M059J (cell line): ENCODE data around the gene TCAP. TPM values are rescaled to one million over a fixed set of nuclear protein-coding genes. Genes with fewer than 3 reads are reported as not detected.

ENCODE experiments used
- DNase-seq: peaks from one replicate; pipeline ENCODE4 v3.0.0-alpha.2; 2012; ENCODE audit warnings: low read depth
- total RNA-seq: library from RNA; depleted of rRNA; stranded (reverse); fragments of >200 nt; shearing (Covaris generic); gene quantifications from 2 replicates; pipeline ENCODE4 v1.2.3, GENCODE V29; 2014

The TCAP gene
- total RNA-seq, 1 experiment from 2014 or later = not detected

GRCh38 chr17:39648616-39649366 is 16.4 kb upstream of the TCAP start:
- no peak for DNase-seq

- no peak for DNase-seq
Observed at GRCh38 chr17:39650121-39650579, 15.0 kb upstream of the TCAP start.

- DNase-seq = no peak
Observed at GRCh38 chr17:39651923-39652586, 13.1 kb upstream of the TCAP start.

DNA sequence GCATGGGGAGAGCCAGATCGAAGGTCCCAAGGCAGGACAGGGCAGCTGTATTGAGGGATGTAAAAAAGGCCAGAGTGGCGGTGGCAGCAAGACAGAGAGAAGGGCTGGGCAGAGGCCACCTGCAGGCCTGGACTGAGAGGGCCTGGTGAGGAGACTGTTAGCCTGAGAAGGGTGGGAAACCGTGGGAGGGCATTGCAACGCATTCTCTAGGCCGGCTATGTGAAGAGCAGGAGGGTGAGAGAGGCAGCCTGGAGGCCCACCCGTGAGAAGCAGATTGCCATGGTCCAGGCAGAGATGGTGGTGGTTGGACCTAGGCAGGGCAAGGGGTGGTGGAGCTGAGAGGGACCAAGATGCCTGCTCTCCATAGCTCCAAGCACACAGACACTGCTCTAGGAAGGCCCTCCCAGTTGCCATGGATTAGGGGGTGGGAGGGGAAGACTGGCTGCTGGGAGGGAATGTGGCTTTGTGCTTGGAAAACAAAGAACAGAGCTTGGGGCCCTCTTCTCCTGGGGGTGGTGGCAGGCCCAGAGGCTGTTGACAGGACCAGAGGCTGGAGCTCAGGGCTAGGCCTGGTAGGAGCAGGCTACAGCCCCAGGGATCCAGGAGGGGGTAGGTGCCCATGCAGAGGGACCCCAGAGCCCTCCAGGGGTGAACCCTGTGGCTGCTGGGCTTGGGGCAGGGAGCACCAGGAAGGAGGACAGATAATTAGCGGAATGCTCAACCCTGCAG is 12.4 kb upstream of the TCAP start:
- no peak for DNase-seq

- DNase-seq = no peak
Observed at GRCh38 chr17:39653316-39653661, 11.9 kb upstream of the TCAP start.

- no peak for DNase-seq
Observed at GRCh38 chr17:39653662-39654331, 11.4 kb upstream of the TCAP start.

GRCh38 chr17:39655105-39655504 is 10.0 kb upstream of the TCAP start:
- no peak for DNase-seq

DNA sequence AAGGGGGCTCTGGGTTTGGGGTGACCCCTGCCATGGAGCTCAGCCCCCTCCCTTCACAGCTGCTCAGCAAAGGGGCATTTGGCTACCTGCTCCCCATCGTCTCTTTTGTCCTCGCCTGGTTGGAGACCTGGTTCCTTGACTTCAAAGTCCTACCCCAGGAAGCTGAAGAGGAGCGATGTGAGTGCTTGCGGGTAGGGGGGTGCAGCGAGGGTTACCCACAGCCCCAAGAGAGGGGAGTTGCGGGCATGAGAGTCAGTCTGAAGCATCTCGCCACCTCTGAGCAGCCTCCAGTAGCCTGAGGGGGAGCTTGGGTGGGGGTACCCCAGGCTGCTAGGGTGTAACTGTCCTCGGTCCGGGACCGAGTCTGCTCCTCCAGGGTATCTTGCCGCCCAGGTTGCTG is 6.8 kb upstream of the TCAP start:
- DNase-seq = no peak

- no peak for DNase-seq
Observed at GRCh38 chr17:39658760-39659159, 6.4 kb upstream of the TCAP start.

DNA sequence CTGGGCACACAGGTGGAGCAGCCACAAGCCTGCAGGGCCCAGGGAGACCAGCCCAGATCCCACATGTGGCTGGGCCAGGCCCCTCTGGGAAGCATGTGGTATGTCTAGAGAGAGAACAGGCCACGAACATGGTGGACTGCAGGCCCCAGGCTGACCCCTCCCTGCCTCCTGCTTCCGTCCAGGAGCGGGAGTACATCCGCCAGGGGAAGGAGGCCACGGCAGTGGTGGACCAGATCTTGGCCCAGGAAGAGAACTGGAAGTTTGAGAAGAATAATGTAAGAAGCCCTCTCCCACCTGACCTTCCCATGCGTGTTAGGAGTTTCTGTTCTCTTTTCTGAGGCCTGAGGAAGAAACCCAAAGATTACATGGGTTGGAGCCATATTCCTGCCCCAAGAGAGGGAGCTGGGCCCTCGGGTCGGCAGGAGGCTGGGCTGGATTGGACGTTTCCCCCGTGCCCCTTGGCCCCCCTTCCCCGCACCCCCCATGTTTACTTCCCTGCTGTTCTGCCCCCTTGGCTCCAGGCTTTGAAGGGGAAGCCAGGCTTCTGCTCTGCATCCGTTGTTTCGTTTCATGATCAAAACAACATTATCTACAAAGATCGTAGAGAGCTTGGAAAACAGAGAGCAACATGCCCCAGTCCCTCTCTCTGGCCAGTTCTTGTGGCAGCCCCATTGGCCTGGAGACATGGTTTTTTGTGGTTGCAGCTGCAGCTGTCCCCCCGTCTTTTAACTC is 5.7 kb upstream of the TCAP start:
- no peak for DNase-seq

GRCh38 chr17:39660011-39660360 is 5.2 kb upstream of the TCAP start:
- DNase-seq = no peak

- no peak for DNase-seq
Observed at GRCh38 chr17:39660397-39661385, 4.5 kb upstream of the TCAP start.

- DNase-seq = no peak
Observed at GRCh38 chr17:39661744-39662541, 3.2 kb upstream of the TCAP start.

DNA sequence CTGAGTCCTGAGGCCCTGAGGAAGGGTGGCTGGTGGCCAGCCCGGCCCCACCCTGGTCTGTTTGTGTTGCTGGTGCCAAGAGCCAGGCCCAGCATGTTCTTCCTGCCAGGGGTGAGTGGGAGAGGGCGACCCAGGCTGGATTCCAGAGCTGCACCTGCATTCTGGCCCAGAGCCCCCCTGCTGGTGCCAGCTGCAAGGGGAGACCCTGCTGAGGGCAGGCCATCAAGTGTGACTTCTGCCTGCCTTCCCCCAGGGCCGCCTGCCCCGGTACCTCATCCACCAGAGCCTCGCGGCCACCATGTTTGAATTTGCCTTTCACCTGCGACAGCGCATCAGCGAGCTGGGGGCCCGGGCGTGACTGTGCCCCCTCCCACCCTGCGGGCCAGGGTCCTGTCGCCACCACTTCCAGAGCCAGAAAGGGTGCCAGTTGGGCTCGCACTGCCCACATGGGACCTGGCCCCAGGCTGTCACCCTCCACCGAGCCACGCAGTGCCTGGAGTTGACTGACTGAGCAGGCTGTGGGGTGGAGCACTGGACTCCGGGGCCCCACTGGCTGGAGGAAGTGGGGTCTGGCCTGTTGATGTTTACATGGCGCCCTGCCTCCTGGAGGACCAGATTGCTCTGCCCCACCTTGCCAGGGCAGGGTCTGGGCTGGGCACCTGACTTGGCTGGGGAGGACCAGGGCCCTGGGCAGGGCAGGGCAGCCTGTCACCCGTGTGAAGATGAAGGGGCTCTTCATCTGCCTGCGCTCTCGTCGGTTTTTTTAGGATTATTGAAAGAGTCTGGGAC is 2.4 kb upstream of the TCAP start:
- DNase-seq = no peak

DNA sequence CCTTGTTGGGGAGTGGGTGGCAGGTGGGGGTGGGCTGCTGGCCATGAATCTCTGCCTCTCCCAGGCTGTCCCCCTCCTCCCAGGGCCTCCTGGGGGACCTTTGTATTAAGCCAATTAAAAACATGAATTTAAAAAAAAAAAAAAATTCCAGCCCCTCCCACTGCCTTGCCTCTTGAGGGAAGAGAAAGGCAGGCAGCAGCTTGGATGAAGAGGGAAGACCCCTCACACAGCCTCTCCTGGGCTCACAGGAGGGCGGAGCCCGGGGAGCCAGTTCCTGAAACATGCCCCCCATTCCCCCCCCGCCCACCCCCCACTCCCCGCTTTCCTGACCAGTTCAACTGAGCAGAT is 1.8 kb upstream of the TCAP start:
- DNase-seq = no peak

DNA sequence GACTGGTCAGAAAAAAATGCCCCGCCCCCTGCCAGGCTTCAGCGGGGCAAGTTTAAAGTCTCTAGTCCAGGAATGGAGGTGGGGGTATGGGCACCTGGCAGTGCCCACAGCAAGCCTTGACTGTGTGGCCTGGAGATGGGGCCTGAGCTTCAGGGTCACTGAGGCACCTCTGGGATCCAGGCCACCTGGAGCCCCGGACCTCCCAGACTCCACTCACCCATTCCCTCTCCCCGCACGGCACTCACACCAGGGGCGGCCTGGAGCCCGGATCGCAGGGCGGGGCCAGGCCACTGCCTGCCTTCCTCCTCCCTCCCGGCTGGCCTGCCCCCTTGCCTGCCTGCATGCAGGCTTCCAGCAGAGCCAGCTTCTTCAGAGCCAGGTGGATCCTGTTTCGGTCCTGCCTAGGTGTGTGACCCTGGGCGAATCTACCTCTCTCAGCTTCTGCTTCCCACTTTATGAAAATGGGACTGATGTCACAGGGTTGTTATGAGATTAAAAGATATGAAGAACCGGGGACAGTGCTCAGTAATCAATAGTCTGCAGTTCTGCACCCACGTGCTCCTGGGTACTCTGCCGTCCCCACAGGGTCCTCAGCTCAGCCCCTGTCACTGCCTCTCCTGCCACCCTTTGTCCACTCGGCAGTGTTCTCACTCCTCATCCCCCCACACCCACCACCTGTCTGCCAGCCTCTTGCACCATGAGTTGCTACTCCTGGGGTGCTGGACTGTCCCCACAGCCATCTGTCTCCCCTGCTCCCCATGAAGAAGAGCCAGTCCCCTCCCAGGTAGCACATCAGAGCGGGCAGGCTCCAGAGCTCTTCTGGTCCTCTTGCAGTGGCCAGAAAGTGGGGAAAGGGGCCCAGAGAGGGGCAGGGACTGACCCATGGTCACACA is 1.2 kb upstream of the TCAP start:
- DNase-seq = no peak

DNA sequence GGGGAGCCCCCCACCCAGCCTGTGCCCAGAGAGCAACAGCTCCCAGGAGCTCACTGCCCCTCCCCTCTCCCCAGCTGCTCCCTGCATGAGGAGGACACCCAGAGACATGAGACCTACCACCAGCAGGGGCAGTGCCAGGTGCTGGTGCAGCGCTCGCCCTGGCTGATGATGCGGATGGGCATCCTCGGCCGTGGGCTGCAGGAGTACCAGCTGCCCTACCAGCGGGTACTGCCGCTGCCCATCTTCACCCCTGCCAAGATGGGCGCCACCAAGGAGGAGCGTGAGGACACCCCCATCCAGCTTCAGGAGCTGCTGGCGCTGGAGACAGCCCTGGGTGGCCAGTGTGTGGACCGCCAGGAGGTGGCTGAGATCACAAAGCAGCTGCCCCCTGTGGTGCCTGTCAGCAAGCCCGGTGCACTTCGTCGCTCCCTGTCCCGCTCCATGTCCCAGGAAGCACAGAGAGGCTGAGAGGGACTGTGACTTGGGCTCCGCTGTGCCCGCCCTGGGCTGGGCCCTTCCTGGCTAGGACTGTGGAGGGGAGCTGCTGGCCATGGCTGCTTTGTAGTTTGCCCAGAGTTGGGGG is 584 bp downstream of the TCAP start:
- DNase-seq = peak; percentile 40

DNA sequence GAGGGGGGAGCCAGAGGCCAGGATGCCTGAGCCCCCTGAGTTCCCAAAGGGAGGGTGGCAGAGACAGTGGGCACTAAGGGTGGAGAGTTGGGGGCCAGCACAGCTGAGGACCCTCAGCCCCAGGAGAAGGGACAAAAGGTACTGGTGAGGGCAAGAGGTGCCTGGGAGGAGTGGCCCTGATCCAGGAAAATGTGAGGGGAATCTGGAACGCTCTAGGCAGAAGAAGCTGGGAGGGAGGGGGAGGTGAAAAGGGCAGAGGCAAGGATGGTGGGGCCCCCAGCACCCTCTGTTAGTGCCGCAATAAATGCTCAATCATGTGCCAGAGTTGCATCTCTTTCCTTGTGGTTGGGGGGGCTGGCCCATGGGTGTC is 1.1 kb downstream of the TCAP start:
- no peak for DNase-seq
